SU-DHL-6 (cell line): ENCODE measurements around the gene EPYC.

ENCODE experiments used
- H2AFZ ChIP-seq: fragments of 200-600 bp; sonication (generic); 2 replicates; pipeline ENCODE4 v1.6.1; 2014; ENCODE audit warnings: low read depth, mild to moderate bottlenecking, moderate library complexity, mixed read lengths, antibody characterized with exemption, low read length; ENCODE audit not compliant: severe bottlenecking
- H3F3A ChIP-seq: fragments of 200-600 bp; shearing (Covaris generic); 2 replicates; pipeline ENCODE4 v1.6.0; 2016; ENCODE audit warnings: antibody characterized with exemption, mild to moderate bottlenecking; ENCODE audit not compliant: insufficient read depth
- H3K27ac ChIP-seq: fragments of 200-600 bp; sonication (generic); 2 replicates; pipeline ENCODE4 v1.5.1; 2016; ENCODE audit warnings: low read depth, mild to moderate bottlenecking, low read length, moderate library complexity, mixed read lengths
- H3K27me3 ChIP-seq: fragments of 200-600 bp; sonication (generic), shearing (Covaris generic); 2 replicates; pipeline ENCODE4 v1.6.0; 2014; ENCODE audit warnings: mild to moderate bottlenecking, low read length
- H3K36me3 ChIP-seq: fragments of 200-600 bp; sonication (generic); 2 replicates; pipeline ENCODE4 v1.6.1; 2014; ENCODE audit warnings: mild to moderate bottlenecking, low read length, mixed read lengths
- H3K4me2 ChIP-seq: fragments of 300-600, 200-600 bp; shearing (Covaris generic), sonication (generic); 2 replicates; pipeline ENCODE4 v1.6.0; 2014; ENCODE audit warnings: low read length, low read depth, mild to moderate bottlenecking; ENCODE audit not compliant: poor library complexity, severe bottlenecking
- H3K4me3 ChIP-seq: fragments of 200-600 bp; sonication (generic); 2 replicates; pipeline ENCODE4 v1.5.1; 2014; ENCODE audit warnings: antibody characterized with exemption, low read length, mild to moderate bottlenecking, mixed read lengths; ENCODE audit not compliant: insufficient read depth, poor library complexity, severe bottlenecking
- H3K79me2 ChIP-seq: fragments of 200-600 bp; sonication (generic); 2 replicates; pipeline ENCODE4 v1.6.1; 2014; ENCODE audit warnings: mild to moderate bottlenecking, low read length, moderate library complexity; ENCODE audit not compliant: insufficient read depth
- H3K9ac ChIP-seq: fragments of 200-600 bp; sonication (generic); 2 replicates; pipeline ENCODE4 v1.7.0; 2014; ENCODE audit warnings: mild to moderate bottlenecking, low read length
- H3K9me2 ChIP-seq: fragments of 200-600 bp; sonication (generic); replicated peaks from 2 replicates; pipeline ENCODE4 v1.6.1; 2014; ENCODE audit warnings: low read length; ENCODE audit not compliant: insufficient read depth
- H3K9me3 ChIP-seq: fragments of 200-600 bp; sonication (generic); 2 replicates; pipeline ENCODE4 v1.6.1; 2014; ENCODE audit warnings: low read length, mixed read lengths; ENCODE audit not compliant: insufficient read depth
- H4K20me1 ChIP-seq: fragments of 200-600 bp; sonication (generic); 2 replicates; pipeline ENCODE4 v1.6.1; 2014; ENCODE audit warnings: low read depth, mild to moderate bottlenecking, antibody characterized with exemption, low read length, moderate library complexity, mixed read lengths
- EZH2phosphoT487 ChIP-seq: fragments of 200-600 bp; sonication (generic), shearing (Covaris generic); conservative IDR thresholded peaks from 2 replicates; pipeline ENCODE4 v1.6.1; 2018; ENCODE audit warnings: mild to moderate bottlenecking, antibody characterized with exemption, low read length, moderate library complexity, mixed read lengths
- TF ChIP-seq, protein P1 (sequence below): fragments of 200-600 bp; sonication (generic); IDR thresholded peaks from one replicate; pipeline ENCODE4 v1.5.1; 2017; ENCODE audit warnings: antibody characterized with exemption, mild to moderate bottlenecking, low read length, moderate library complexity; ENCODE audit not compliant: insufficient read depth, poor library complexity, severe bottlenecking

The EPYC gene

GRCh38 chr12:91001306-91001705, 3.5 kb downstream of the EPYC start:
- no peaks in the 10 kb centered on the region for H4K20me1 ChIP-seq
- H3F3A ChIP-seq = no peaks in the 10 kb centered on the region
- H3K27me3 ChIP-seq = no peaks in the 10 kb centered on the region
- H3K9ac ChIP-seq = no peak overlapping the region
- no peak overlapping the region for H3K4me3 ChIP-seq
- no peak overlapping the region for H3K27ac ChIP-seq
- H3K9me3 ChIP-seq = no peaks in the 10 kb centered on the region
- H3K79me2 ChIP-seq = no peaks in the 10 kb centered on the region
- H3K36me3 ChIP-seq = no peaks in the 10 kb centered on the region
- TF ChIP-seq, protein P1, sequence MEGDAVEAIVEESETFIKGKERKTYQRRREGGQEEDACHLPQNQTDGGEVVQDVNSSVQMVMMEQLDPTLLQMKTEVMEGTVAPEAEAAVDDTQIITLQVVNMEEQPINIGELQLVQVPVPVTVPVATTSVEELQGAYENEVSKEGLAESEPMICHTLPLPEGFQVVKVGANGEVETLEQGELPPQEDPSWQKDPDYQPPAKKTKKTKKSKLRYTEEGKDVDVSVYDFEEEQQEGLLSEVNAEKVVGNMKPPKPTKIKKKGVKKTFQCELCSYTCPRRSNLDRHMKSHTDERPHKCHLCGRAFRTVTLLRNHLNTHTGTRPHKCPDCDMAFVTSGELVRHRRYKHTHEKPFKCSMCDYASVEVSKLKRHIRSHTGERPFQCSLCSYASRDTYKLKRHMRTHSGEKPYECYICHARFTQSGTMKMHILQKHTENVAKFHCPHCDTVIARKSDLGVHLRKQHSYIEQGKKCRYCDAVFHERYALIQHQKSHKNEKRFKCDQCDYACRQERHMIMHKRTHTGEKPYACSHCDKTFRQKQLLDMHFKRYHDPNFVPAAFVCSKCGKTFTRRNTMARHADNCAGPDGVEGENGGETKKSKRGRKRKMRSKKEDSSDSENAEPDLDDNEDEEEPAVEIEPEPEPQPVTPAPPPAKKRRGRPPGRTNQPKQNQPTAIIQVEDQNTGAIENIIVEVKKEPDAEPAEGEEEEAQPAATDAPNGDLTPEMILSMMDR = no peak
- no peak for TF ChIP-seq EZH2phosphoT487
- H3K4me2 ChIP-seq = no peak overlapping the region
- no peak overlapping the region for H2AFZ ChIP-seq
- no peaks in the 10 kb centered on the region for H3K9me2 ChIP-seq

DNA sequence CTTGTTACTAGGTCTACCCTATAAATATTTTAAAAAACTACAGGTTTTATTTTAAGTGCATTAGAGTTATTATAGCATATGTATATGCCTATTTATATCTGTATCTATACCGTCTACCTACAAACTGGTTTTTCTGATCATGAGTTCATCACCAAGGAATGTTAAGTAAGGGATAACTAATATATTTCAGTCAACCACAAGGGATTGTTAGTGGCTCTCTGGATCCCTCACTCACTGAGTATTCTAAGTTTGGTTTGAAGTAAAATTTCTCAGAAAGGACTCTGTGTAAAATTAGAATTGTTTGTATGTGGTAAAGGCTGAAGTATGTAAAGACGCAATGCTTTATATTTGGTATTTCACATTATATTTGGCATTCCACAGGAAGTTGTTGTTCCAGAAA, 4.8 kb downstream of the EPYC start:
- Histone ChIP-seq H3K9me3 (no peaks in the 10 kb centered on the region), H2AFZ (no peak overlapping the region), H3K27ac (no peak overlapping the region), H3K9me2 (no peaks in the 10 kb centered on the region), H3K4me3 (no peak overlapping the region), H4K20me1 (no peaks in the 10 kb centered on the region), H3K4me2 (no peak overlapping the region), H3K36me3 (no peaks in the 10 kb centered on the region), H3K27me3 (no peaks in the 10 kb centered on the region), H3K79me2 (no peaks in the 10 kb centered on the region), H3F3A (no peaks in the 10 kb centered on the region), H3K9ac (no peak overlapping the region)
- TF ChIP-seq, protein P1 = no peak

- H4K20me1 ChIP-seq = no peaks in the 10 kb centered on the region
- H3F3A ChIP-seq = no peaks in the 10 kb centered on the region
- no peak overlapping the region for H3K9ac ChIP-seq
- no peak overlapping the region for H3K27ac ChIP-seq
- no peaks in the 10 kb centered on the region for H3K36me3 ChIP-seq
- H3K4me2 ChIP-seq = no peak overlapping the region
- no peaks in the 10 kb centered on the region for H3K79me2 ChIP-seq
- H3K27me3 ChIP-seq = no peaks in the 10 kb centered on the region
- no peak overlapping the region for H2AFZ ChIP-seq
- H3K9me3 ChIP-seq = no peaks in the 10 kb centered on the region
- no peak overlapping the region for H3K4me3 ChIP-seq
- TF ChIP-seq EZH2phosphoT487 = no peak
- TF ChIP-seq, protein P1 = no peak
- no peaks in the 10 kb centered on the region for H3K9me2 ChIP-seq
Measured at GRCh38 chr12:90999527-90999926, 5.2 kb downstream of the EPYC start.

DNA sequence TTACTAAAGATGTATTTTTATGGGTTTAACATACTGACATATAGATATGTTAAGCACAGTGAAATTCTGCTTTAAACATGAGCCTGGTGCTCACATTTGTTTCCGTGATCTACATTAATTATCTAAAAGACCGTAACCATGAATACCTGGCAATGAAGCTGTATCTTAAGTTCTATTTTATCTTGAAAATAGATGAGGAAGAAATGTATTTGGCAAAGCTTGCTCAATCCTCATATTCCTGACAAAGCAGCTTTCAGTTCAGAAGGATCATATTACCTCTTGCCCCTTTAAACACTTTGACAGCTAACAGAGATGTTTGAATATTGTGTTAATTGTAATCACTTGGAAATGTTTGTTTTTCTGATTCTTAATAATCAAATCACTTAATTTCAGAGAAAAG, 9.8 kb downstream of the EPYC start:
- Histone ChIP-seq H3K4me2 (no peak overlapping the region), H3K27me3 (no peaks in the 10 kb centered on the region), H3K9me2 (no peaks in the 10 kb centered on the region), H3K27ac (no peak overlapping the region), H4K20me1 (no peaks in the 10 kb centered on the region), H3K79me2 (no peaks in the 10 kb centered on the region), H3K9ac (no peak overlapping the region), H2AFZ (no peak overlapping the region), H3F3A (no peaks in the 10 kb centered on the region), H3K9me3 (no peaks in the 10 kb centered on the region), H3K36me3 (no peaks in the 10 kb centered on the region), H3K4me3 (no peak overlapping the region)
- TF ChIP-seq EZH2phosphoT487 = no peak
- TF ChIP-seq, protein P1 = no peak
